ENCODE measurements around the gene LGI1.

The LGI1 gene

DNA sequence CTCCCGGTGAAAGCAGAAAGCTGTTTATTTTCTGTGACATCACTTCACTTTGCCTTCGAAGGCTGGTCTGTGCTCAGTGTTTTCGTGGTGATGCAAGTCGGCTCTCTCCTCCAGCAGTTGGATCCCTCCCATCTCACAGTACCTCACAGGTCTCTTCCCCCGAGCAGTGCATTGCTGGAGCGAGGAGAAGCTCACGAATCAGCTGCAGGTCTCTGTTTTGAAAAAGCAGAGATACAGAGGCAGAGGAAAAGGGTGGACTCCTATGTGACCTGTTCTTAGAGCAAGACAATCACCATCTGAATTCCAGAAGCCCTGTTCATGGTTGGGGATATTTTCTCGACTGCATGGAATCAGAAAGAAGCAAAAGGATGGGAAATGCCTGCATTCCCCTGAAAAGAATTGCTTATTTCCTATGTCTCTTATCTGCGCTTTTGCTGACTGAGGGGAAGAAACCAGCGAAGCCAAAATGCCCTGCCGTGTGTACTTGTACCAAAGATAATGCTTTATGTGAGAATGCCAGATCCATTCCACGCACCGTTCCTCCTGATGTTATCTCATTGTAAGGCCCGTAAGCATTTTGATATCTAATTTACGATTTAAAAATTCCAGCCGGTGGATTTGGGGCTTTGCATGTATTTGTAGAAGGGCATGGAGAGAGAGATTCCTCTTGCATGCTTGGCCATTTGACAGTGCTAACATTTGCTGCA lies at the start of gene LGI1:
Gene LGI1, plus strand, starts transcription at position 136 of the 707 bp plus-strand sequence. Its CDS starts 209 bp downstream, at position 345.
- DNase-seq (ENCODE audit: low spot score), result peak; percentile 21

DNA sequence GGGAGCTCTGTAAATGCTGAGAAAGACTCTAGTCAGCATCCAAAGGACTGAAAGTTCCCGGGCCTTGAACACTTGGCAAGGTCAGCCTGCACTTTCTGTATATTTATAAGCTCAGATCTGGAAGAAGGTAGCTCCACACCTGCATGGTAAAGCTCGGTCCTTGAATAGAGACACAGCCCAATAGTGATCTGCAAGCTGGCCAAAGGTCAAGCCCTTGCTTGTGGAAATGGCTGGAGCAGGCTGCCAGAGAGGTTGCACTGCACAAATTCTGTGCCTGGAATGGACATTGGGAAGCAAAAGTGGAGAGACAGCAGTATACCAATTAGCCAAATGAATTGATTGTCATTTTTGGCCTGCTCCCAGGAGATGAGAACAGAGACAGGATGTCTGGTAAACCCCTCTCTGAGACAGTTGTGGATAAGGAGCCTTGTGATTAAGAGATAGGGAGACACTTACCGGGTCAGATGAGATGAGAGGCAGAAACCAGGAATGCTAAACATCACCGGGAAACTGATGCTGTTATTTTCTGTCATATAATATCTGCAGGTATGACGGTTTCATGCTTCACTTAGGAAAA lies 47.3 kb upstream of the LGI1 start:
- no peak for DNase-seq (ENCODE audit: low spot score)

DNA sequence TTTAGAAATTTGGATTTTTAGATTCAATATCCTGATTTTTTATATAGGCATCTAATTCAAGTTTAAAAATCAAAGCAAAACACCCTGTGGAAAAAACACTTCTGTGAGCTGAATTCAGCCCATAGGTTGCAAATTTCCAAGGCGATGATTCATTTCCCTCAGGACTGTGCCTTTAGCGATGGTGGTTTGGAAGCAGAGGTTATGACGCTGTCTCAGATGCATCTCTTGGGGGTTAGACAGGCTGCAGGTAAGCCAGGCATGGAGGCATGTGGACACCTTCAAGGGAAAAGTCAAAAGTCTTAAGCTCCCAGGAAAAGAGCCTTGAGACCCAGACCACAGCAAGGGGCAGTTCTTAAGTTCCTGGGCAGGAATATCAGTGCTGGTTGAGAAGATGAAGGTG lies 45.8 kb upstream of the LGI1 start:
- no peak for DNase-seq (ENCODE audit: low spot score)

DNA sequence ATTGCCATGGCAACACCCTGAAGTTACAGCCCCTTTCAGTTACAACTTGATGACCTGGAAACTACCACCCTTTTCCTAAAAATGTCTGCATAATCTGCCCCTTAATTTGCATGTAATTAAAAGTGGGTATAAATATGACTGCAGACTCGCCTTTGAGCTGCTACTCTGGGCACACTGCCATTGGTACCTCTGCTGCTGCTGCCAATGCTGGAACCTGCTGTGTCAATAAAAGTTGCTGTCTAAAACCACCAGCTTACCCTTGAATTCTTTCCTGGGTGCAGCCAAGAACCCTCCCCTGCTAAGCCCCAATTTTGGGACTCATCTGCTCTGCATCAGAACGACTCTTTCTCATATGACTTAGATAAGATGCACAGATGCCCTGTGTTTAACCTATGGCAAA lies 45.1 kb upstream of the LGI1 start:
- DNase-seq (ENCODE audit: low spot score), result no peak

DNA sequence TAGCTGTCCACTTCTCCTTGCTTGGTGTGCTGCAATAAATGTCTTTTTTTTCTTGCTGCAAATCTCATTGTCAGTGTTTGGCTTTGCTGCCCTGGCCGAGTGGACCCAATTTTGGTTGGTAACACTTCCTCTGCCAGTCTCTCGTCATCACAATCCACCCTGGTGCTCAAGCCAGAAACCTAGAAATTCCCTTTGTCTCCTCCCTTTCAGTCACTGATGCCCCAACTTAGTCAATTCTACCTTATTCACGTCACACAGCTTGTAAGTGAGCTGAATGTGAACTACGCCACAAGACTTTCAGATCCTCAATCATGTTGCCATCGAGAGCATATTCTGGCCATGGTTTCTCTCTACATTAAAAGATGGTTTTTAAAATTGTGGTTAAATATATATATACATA lies 42.4 kb upstream of the LGI1 start:
- no peak for DNase-seq (ENCODE audit: low spot score)

DNA sequence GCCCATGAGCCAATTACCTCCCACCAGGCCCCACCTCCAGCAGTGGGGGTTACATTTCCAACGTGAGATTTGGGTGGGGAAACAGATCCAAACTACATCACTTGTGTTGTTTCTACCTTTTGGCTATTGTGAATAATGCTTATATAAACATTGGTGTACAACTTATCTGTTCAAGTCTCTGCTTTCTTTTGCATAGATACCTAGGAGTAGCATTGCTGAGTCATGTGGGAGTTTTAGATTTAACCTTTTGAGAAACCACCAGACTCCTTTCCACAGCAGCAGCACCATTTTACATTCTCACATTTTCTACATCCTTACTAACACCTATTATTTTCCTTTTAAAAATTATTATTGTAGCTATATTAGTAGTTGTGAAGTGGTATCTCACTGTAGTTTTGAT lies 41.0 kb upstream of the LGI1 start:
- DNase-seq (ENCODE audit: low spot score), result no peak

DNA sequence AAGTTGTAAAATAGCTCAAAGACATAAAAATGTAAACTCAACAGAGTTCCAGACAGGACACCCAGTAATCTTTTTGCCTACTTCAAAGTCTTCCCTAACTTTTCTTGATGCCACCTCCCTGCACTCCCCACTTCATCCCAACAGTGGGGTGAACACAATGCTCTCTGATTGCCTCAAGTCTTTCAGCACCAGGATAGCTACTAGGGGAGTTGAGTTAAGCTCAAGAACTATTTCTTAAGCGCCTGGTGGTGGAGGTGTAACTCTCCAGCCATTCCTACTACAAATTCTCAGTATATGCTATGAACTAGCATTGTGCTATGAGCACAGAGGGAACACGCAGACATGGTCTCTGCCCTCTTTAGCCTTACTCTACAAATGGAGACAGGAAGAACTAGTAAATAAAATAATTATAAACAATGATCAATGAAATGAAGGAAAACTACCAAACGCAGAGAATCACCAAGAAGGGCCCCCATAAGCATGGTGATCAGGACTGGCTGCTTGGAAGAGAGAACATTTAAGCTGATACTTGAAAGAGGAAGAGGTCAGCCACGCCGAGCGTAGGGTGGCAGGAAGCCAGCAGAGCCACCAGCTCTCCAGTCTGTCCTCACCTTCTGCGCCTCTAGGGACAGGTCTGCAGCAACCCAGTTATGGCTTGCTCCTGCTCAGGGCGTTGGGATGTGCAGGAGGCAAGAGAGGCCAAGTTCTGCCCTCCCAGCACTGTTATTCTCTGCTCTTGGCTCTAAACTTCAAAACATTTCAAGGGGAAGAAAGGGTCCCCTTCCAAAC lies 38.6 kb upstream of the LGI1 start:
- no peak for DNase-seq (ENCODE audit: low spot score)

DNA sequence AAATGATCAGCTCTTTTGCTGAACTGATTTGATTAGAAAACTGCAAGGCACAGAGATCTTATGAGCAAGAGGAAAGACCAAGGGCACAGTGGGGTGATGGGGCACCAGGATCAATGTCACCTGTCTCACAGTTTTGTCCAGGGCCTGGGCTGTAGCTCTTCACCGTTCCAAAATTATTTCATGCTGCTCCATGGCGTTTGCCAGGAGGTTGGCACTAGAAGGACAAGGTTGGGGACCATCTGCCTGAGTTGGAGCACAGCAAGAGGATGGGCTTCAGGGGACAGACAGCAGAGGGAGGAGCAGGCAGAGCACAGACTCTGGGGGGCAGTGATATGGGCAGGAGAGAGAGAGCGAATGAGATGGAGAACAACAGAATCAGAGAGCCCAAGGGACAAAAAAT lies 37.8 kb upstream of the LGI1 start:
- DNase-seq (ENCODE audit: low spot score), result no peak

DNA sequence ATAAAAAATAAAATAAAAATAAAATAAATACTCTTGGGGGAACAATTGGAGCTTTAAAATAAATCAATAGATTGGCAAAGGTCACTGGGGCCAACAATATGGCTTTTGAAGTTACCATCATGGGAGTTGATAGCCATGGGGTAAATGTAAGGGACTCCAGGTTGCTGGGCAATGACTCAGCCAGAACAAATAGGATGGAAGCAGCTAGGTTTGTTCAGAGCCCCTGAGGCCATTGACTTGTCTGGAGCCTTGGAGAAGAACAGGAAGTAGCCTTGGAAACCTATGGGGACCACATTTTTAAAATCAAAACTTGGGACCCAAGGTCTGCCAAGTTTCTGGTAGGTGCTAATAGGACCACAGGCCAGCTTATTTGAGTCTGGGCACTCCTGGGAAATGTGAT lies 35.2 kb upstream of the LGI1 start:
- DNase-seq (ENCODE audit: low spot score), result no peak

DNA sequence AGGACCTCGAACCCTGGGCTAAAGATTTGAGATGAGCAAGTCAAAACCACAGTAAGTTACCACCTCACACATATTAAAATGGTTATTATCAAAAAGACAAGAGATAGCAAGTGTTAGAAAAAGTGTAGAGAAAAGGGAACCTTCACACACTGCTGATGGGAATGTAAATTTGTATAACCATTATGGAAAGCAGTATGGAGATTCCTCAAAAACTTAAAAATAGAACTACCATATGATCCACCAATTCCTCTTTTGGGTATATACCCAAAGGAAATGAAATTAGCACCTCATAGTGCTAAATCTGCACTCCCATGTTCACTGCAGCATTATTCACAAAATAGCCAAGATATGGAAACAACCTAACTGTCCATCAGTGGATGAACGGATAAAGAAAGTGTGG lies 34.6 kb upstream of the LGI1 start:
- no peak for DNase-seq (ENCODE audit: low spot score)

DNA sequence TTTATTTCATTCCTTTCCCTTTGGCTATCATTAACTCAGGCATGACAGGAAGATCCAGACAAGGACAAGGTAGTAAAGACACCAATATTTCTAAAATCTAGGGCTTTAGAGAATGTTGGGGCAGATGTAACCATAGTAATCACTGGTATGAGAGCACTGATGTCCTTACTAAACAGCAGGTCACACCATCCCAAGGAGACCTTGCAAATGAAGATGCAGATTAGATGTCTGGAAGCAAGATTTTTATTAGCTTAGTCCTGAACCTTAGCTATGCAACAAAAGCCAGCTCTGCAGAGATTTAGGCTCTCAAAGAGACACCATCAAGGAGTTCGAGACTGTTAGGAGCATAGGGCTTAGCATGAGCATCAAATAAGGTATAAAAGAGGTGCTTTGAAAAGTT lies 31.7 kb upstream of the LGI1 start:
- DNase-seq (ENCODE audit: low spot score), result no peak

DNA sequence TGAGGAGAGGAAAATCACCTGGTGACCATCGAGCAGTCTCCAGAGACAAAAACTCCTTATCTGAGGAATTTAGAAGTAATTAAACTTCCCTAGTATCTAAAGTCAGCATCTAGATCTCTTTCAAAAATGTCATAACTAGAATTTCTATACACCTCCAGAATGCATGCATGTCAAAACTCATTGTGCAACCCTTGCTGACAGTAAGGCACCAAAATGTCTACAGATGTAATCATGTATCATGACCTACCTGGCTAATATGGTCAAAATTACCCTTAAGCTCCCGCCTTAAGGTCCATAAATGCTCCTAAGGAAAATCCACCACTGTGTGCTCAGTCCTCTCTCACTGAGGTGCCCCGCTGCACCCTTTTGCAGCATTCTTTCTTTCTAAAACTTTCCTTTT lies 16.4 kb upstream of the LGI1 start:
- no peak for DNase-seq (ENCODE audit: low spot score)

DNA sequence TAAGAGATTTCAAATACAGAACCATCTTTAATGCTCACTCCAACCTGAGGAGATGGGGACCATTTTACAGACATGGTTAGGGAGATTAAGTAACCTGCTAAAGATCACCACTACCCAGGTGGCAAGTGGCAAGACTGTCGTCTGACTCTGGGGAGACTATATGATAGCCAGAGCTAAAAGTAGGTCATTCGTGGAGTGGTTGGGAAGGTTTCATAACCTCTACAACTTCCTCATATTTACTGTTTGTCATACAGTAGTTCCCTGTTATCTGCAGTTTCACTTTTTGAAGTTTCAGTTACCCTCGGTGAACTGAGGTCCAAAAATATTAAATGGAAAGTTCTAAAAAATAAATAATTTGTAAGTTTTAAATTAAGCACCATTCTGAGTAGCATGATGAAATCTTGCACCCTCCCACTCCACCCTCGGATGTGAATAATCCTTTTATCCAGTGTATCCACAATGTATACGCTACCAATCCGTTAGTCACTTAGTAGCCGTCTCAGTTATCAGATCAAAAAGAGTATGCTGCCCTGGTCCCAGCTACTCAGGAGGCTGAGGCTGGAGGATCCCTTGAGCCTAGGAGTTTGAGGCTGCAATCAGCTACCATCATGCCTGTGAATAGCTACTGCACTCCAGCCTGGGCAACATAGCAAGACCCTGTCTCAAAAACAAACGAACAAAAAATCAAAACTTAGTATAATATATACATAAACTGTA lies 14.9 kb upstream of the LGI1 start:
- no peak for DNase-seq (ENCODE audit: low spot score)

DNA sequence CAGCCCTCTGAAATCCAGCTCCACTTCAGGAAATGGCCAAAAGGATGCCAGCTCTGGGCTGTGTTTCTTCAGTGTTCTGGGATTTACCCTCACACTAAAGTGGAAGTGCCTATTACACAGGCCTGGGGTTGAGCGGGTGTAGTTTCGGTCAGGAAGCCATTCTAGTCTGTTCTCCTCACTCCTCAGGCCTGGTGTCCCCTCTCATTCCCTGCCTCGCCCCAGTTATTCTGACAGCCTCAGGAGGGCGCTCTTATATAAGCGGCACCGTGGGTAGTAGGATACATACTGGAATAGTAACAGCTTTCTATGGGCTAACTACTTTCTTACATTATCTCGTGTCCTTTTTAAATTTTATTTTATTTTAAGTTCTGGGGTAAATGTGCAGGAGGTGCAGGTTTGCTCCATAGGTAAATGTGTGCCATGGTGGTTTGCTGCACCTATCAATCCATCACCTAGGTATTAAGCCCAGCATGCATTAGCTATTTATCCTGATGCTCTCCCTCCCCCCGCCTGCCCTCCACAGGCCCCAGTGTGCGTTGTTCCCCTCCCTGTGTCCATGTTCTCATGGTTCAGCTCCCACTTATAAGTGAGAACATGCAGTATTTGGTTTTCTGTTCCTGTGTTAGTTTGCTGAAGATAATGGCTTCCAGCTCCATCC lies 12.2 kb upstream of the LGI1 start:
- peak; percentile 46 for DNase-seq (ENCODE audit: low spot score)

DNA sequence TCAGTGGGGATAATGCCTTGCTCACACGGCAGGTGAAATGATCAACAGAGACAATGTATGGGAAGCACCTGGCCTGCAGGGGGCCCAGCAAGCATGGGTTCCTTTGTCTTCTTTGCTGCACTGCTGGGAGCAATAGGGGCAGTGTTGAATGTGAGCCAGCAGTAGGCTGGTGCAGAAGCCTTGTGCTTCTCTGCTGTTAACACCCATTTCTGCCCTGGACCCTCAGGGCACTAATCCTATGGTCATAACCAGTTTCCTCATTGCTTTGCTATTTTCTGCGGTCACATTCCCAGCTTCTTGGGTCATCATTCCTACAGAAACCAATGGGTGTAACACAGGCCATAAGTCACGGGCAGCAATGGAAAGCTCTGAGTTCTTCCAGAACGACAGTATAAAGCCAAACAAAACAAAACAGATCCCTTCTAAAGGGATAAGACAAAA lies 10.9 kb upstream of the LGI1 start:
- peak; percentile 93 for DNase-seq (ENCODE audit: low spot score)

DNA sequence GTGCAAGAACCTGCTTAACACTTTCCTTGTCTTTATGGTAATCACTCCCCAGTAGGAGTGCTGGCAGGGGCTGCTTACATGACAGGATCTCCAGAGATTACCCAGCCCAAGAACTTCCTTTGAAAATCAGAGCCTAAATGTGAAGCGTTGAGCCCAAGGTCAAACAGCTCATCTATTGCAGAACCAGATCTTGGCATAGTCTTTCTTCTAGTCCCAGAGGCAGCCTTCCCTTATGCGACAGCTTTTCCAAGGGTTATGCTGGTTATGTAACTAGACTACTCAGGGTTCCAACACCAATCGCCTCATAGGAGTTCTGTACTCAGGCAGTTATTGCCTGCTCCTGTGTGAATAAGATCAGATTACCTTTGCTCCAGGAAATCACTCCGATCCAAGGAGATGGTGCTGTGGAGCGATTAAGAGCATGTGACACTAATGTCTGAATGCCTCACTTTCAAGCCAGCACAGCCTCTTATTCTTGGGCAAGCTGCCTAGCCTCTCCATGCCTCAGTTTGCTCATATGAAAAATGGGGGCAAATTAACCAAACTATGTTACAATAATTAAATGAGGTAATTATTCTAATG lies 8.4 kb upstream of the LGI1 start:
- no peak for DNase-seq (ENCODE audit: low spot score)

DNA sequence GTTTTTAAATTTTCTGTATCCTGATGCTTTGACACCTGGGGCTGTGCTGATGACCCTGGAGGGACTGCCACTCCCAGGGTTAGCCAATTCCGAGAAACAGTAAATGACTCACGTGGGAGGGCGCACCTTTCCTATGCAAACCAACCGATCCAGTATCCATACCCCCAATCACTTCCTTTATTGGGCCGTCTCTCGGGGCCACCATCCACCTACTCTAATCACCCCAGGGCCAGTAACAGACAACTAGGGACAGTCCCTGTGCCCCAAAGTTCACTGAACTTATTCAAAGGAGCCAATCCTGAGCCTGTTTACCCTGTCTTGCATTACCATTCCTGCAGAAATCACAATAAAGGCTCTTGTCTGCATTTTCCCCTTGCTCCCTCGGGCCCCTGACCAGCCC lies 6.6 kb upstream of the LGI1 start:
- DNase-seq (ENCODE audit: low spot score), result no peak

DNA sequence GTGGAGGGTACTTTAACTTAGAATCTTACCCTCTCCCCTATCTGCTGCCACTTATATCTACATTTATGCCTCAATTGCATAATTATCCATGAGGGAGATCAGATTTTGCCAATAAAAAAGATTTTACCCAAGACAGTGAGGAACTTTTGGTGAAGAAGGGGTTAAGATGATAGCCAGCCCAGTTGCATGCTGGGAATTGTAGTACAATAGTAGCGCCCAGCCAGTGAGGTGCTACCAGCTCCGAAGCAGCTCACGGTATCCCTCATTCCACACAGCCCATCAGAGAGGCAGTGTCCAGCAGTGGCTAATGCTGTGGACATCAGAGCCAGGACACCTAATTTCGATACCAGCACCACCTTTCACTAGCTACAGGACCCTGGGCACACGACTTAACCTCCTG lies 5.9 kb upstream of the LGI1 start:
- peak; percentile 56 for DNase-seq (ENCODE audit: low spot score)

DNA sequence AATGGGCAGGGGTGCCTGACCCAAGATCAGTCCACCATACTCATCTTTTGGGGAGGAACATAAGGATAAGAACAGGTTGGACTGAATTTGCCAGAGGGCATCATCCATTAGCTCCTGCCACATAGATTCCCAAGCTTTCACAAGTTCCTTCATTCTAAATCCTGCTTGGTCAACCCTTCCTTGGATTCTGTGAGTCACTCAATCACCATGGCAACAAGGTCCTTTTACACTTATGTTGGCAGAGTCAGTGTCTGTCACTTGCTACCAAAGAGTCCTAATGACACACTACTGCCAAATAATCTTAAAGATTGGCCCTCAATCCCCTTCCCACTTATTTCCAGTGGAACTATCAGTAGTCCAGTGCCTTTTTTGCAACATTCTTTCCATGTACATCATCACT lies 5.0 kb upstream of the LGI1 start:
- DNase-seq (ENCODE audit: low spot score), result peak; percentile 60

DNA sequence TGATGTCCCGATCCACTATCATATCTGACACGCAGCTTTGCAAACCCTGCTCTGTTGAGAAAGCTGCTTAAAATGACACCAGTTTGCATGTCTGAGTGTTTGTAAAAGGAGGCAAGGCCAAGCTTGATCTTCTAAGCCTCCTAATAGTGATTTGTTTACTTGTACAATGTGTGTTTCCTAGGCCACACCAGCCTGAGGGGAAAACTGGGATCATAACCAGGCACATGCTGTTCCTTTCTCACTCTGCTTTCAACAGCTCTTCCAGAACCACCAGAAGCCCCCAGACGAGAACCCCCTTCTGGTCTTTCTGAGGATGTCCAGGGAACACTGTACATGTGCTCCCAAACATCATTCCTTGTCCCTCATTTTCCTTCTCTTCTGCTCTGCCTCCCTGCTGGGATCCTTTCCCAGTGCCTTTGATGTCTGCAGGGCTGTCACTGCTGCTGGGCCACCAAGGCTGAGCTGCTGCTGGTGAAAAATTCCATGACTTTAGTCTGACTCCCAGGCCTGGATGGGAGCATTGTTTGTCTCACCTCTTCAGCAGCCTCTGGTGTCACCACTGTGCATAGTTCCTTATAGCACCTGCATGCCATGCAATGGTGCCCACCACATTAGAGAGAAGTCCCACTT lies 4.0 kb upstream of the LGI1 start:
- DNase-seq (ENCODE audit: low spot score), result no peak

DNA sequence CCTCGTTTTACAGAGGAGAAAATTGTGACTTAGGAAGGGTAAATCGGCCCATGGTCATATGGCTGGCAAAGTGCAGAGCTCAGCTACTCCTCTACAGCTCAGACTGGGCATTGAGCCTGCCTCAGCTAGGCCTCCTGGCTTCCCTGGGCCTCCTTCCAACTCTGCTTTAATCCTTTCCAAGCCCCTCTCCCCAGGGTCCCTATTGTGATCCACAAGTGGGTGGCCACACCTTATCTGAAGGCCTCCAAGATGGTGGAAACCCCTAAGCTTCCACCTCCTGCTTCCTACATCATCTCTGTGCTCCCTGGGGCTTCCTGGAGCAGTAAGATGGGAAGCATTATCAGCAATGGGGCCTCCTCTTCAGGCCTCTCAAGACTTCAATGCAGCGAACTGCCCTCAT lies 3.0 kb upstream of the LGI1 start:
- DNase-seq (ENCODE audit: low spot score), result no peak

Data from AG08395 (cell line).